Trophoblast cell (in vitro differentiated cells and primary cell): ENCODE measurements around the gene CTH.

Source experiments
- DNase-seq, 2 donors: peaks; one replicate each; pipeline ENCODE4 v3.0.0-alpha.2; 2016
- H2AFZ ChIP-seq: 2 replicates; pipeline ENCODE4 v1.6.1; 2013; ENCODE audit warnings: low read length, moderate library complexity, mild to moderate bottlenecking; ENCODE audit not compliant: insufficient read depth, poor library complexity
- H2AK5ac ChIP-seq: 2 replicates; pipeline ENCODE4 v1.6.1; 2013; ENCODE audit warnings: mild to moderate bottlenecking, low read length
- H2BK120ac ChIP-seq: 2 replicates; pipeline ENCODE4 v1.6.1; 2013; ENCODE audit warnings: low read length, mild to moderate bottlenecking, moderate library complexity; ENCODE audit not compliant: insufficient read depth, poor library complexity
- H2BK12ac ChIP-seq: 2 replicates; pipeline ENCODE4 v1.6.1; 2013; ENCODE audit warnings: mild to moderate bottlenecking, low read length, moderate library complexity
- H2BK5ac ChIP-seq: 2 replicates; pipeline ENCODE4 v1.6.1; 2013; ENCODE audit warnings: low read length, low read depth, moderate library complexity, mild to moderate bottlenecking; ENCODE audit not compliant: poor library complexity
- H3K14ac ChIP-seq: 2 replicates; pipeline ENCODE4 v1.6.1; 2013; ENCODE audit warnings: mild to moderate bottlenecking, low read length
- H3K18ac ChIP-seq: 2 replicates; pipeline ENCODE4 v1.6.1; 2013; ENCODE audit warnings: mild to moderate bottlenecking, low read length
- H3K23ac ChIP-seq: 2 replicates; pipeline ENCODE4 v1.6.1; 2013; ENCODE audit warnings: low read length
- H3K27ac ChIP-seq: 2 replicates; pipeline ENCODE4 v1.5.1; 2013; ENCODE audit warnings: low read depth, mild to moderate bottlenecking, inconsistent platforms, low read length, moderate library complexity
- H3K27me3 ChIP-seq: 2 replicates; pipeline ENCODE4 v1.6.1; 2013; ENCODE audit warnings: inconsistent platforms, mild to moderate bottlenecking, low read length, moderate library complexity; ENCODE audit not compliant: insufficient read depth
- H3K36me3 ChIP-seq, 2 experiments: 1 replicate in 1 of 2; 2 replicates in 1 of 2; pipeline ENCODE4 v1.6.1; 2013; ENCODE audit warnings: low read length in 2 of 2, mild to moderate bottlenecking in 2 of 2, moderate library complexity in 1 of 2; ENCODE audit not compliant: insufficient read depth in 2 of 2, control insufficient read depth in 1 of 2
- H3K4ac ChIP-seq: 2 replicates; pipeline ENCODE4 v1.6.1; 2013; ENCODE audit warnings: low read depth, mild to moderate bottlenecking, low read length, moderate library complexity
- H3K4me1 ChIP-seq, 2 experiments: 1 replicate in 1 of 2; 2 replicates in 1 of 2; pipeline ENCODE4 v1.6.1; 2013; ENCODE audit warnings: low read length in 2 of 2, mild to moderate bottlenecking in 2 of 2, moderate library complexity in 1 of 2; ENCODE audit not compliant: insufficient read depth in 2 of 2, control insufficient read depth in 1 of 2
- H3K4me2 ChIP-seq: 2 replicates; pipeline ENCODE4 v1.6.1; 2013; ENCODE audit warnings: inconsistent platforms, mild to moderate bottlenecking, low read length, moderate library complexity
- H3K4me3 ChIP-seq: 2 replicates; pipeline ENCODE4 v1.5.1; 2013; ENCODE audit warnings: mild to moderate bottlenecking, low read depth, low read length, inconsistent platforms
- H3K79me1 ChIP-seq: one replicate; pipeline ENCODE4 v1.6.1; 2013; ENCODE audit warnings: low read length
- H3K79me2 ChIP-seq: 2 replicates; pipeline ENCODE4 v1.6.1; 2013; ENCODE audit warnings: low read length, mild to moderate bottlenecking; ENCODE audit not compliant: control insufficient read depth, insufficient read depth, poor library complexity
- H3K9ac ChIP-seq: 2 replicates; pipeline ENCODE4 v1.6.1; 2013; ENCODE audit warnings: mild to moderate bottlenecking, low read length
- H3K9me3 ChIP-seq: 2 replicates; pipeline ENCODE4 v1.6.1; 2013; ENCODE audit warnings: low read depth, mild to moderate bottlenecking, control low read depth, inconsistent platforms, low read length; ENCODE audit not compliant: insufficient read depth
- H4K12ac ChIP-seq: 2 replicates; pipeline ENCODE4 v1.6.1; 2013; ENCODE audit warnings: low read depth, mild to moderate bottlenecking, low read length, moderate library complexity
- H4K8ac ChIP-seq: 2 replicates; pipeline ENCODE4 v1.6.1; 2013; ENCODE audit warnings: low read depth, mild to moderate bottlenecking, low read length, moderate library complexity
- H4K91ac ChIP-seq: one replicate; pipeline ENCODE4 v1.6.1; 2013; ENCODE audit warnings: low read depth, mild to moderate bottlenecking, low read length, moderate library complexity
- WGBS: extraction: QIAGEN DNeasy Blood & Tissue Kit; methylation state at CpG from one replicate; pipeline ENCODE4 v1.1.7; 2013; ENCODE audit warnings: missing lambda C conversion rate; ENCODE audit not compliant: insufficient read length, insufficient coverage; ENCODE audit errors: extremely low coverage; 5-methylcytosine and 5-hydroxymethylcytosine counted together

The CTH gene

GRCh38 chr1:70405780-70406416 lies 5.2 kb upstream of the CTH start:
- no peak overlapping the region for H4K12ac ChIP-seq
- H4K8ac ChIP-seq = no peak overlapping the region
- no peaks in the 10 kb centered on the region for H3K27me3 ChIP-seq
- no peaks in the 10 kb centered on the region for H3K79me2 ChIP-seq
- no peaks in the 10 kb centered on the region for H3K4me1 ChIP-seq
- no peak overlapping the region for H2BK12ac ChIP-seq
- no peak overlapping the region for H3K4ac ChIP-seq
- DNase-seq = no peak
- no peak overlapping the region for H3K9ac ChIP-seq
- no peaks in the 10 kb centered on the region for H3K36me3 ChIP-seq
- H2BK120ac ChIP-seq = no peak overlapping the region
- H2AK5ac ChIP-seq = no peak overlapping the region
- peaks cover 3% of the 10 kb centered on the region for H3K79me1 ChIP-seq
- no peak overlapping the region for H2AFZ ChIP-seq
- H3K18ac ChIP-seq = no peak overlapping the region
- H3K4me3 ChIP-seq = no peak overlapping the region
- no peak overlapping the region for H2BK5ac ChIP-seq
- no peak overlapping the region for H3K4me2 ChIP-seq
- H4K91ac ChIP-seq = no peak overlapping the region
- no peaks in the 10 kb centered on the region for H3K9me3 ChIP-seq
- WGBS = no CpG with 5 or more reads among the region's 12 CpGs
- no peak overlapping the region for H3K23ac ChIP-seq
- H3K14ac ChIP-seq = no peak overlapping the region
- no peak overlapping the region for H3K27ac ChIP-seq

GRCh38 chr1:70409136-70409535 lies 1.9 kb upstream of the CTH start:
- H3K4me1 ChIP-seq = no peaks in the 10 kb centered on the region
- no peak overlapping the region for H3K27ac ChIP-seq
- no peak overlapping the region for H2AK5ac ChIP-seq
- H3K9ac ChIP-seq = no peak overlapping the region
- H3K27me3 ChIP-seq = no peaks in the 10 kb centered on the region
- no peak overlapping the region for H3K4ac ChIP-seq
- no peak overlapping the region for H2BK120ac ChIP-seq
- H4K8ac ChIP-seq = no peak overlapping the region
- H3K9me3 ChIP-seq = no peaks in the 10 kb centered on the region
- no peak overlapping the region for H3K14ac ChIP-seq
- DNase-seq = no peak
- H2BK5ac ChIP-seq = no peak overlapping the region
- no peak overlapping the region for H3K23ac ChIP-seq
- no peaks in the 10 kb centered on the region for H3K36me3 ChIP-seq
- WGBS = no CpG with 5 or more reads among the region's 2 CpGs
- no peak overlapping the region for H2BK12ac ChIP-seq
- H2AFZ ChIP-seq = no peak overlapping the region
- H3K18ac ChIP-seq = no peak overlapping the region
- no peak overlapping the region for H3K4me2 ChIP-seq
- no peak overlapping the region for H4K91ac ChIP-seq
- peaks cover 7% of the 10 kb centered on the region for H3K79me1 ChIP-seq
- no peak overlapping the region for H4K12ac ChIP-seq
- H3K79me2 ChIP-seq = peaks cover 3% of the 10 kb centered on the region
- H3K4me3 ChIP-seq = no peak overlapping the region

DNA sequence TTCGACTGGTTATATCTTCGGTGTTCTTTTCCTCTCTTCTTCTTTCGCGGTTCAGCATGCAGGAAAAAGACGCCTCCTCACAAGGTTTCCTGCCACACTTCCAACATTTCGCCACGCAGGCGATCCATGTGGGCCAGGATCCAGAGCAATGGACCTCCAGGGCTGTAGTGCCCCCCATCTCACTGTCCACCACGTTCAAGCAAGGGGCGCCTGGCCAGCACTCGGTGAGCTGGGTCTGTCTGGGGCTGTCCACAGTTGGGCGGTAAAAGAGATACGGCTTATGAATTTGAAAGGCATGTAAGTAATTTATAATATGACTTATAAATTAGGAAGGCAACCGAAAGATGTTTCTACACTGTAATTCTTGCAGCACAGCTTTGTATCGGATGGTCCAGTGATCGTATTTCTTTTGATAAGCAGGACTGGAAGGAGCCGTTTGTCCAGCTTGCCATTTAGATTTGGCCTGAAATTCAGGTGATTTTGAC lies 334 bp downstream of the CTH start:
- H3K27ac ChIP-seq = peak overlapping the region; percentile 31
- H3K4me3 ChIP-seq = peak overlapping the region; percentile 81
- peak overlapping the region; percentile 1 for H2BK5ac ChIP-seq
- peak overlapping the region; percentile 81 for H3K14ac ChIP-seq
- no peak overlapping the region for H3K4ac ChIP-seq
- peak overlapping the region; percentile 89 for H3K18ac ChIP-seq
- H3K4me2 ChIP-seq = peak overlapping the region; percentile 94
- H4K91ac ChIP-seq = peak overlapping the region; percentile 49
- H2AK5ac ChIP-seq = no peak overlapping the region
- no peaks in the 10 kb centered on the region for H3K27me3 ChIP-seq
- peak overlapping the region; percentile 51 for H4K12ac ChIP-seq
- peaks cover 3% of the 10 kb centered on the region for H3K79me2 ChIP-seq
- no peak overlapping the region for H2BK12ac ChIP-seq
- WGBS = no CpG with 5 or more reads among the region's 17 CpGs
- H3K9ac ChIP-seq = peak overlapping the region; percentile 65
- peak overlapping the region; percentile 86 for H4K8ac ChIP-seq
- H2BK120ac ChIP-seq = peak overlapping the region; percentile 78
- no peaks in the 10 kb centered on the region for H3K9me3 ChIP-seq
- peak; percentile 1 to 50 for DNase-seq
- H3K79me1 ChIP-seq = peaks cover 7% of the 10 kb centered on the region
- no peaks in the 10 kb centered on the region for H3K4me1 ChIP-seq
- no peaks in the 10 kb centered on the region for H3K36me3 ChIP-seq
- H2AFZ ChIP-seq = peak overlapping the region; percentile 99
- no peak overlapping the region for H3K23ac ChIP-seq

- H3K4me1 ChIP-seq = no peaks in the 10 kb centered on the region
- WGBS = no CpG with 5 or more reads among the region's 4 CpGs
- H2BK5ac ChIP-seq = no peak overlapping the region
- no peaks in the 10 kb centered on the region for H3K27me3 ChIP-seq
- no peak overlapping the region for H4K8ac ChIP-seq
- H3K14ac ChIP-seq = no peak overlapping the region
- H3K27ac ChIP-seq = no peak overlapping the region
- H3K4me2 ChIP-seq = no peak overlapping the region
- no peak overlapping the region for H3K23ac ChIP-seq
- no peaks in the 10 kb centered on the region for H3K9me3 ChIP-seq
- H3K9ac ChIP-seq = no peak overlapping the region
- no peak overlapping the region for H2AK5ac ChIP-seq
- no peak overlapping the region for H2BK120ac ChIP-seq
- no peak overlapping the region for H3K4me3 ChIP-seq
- no peak overlapping the region for H3K18ac ChIP-seq
- peaks cover 4% of the 10 kb centered on the region for H3K79me1 ChIP-seq
- DNase-seq = no peak
- no peak overlapping the region for H2AFZ ChIP-seq
- H3K4ac ChIP-seq = no peak overlapping the region
- no peak overlapping the region for H4K12ac ChIP-seq
- H4K91ac ChIP-seq = no peak overlapping the region
- H3K36me3 ChIP-seq = peaks cover 0 to 2% of the 10 kb centered on the region in 2 experiments
- no peak overlapping the region for H2BK12ac ChIP-seq
- peaks cover 3% of the 10 kb centered on the region for H3K79me2 ChIP-seq
Measured at GRCh38 chr1:70415882-70416281, 4.8 kb downstream of the CTH start.
